Measurements from ENCODE around the gene SLFN5.
A peak's percentile ranks its signal among the peaks of the same experiment; 100 is the strongest.
"Not testable (repeated sequence)": the region's sequence is repeated elsewhere in the genome, so short reads cannot be mapped to it uniquely, and the experiment has no call there.

Gene SLFN5

GRCh38 chr17:35242805-35243560 lies at the start of gene SLFN5:
Gene SLFN5 (plus strand): TSS chr17:35243072. CDS start chr17:35258691, 15,619 bp downstream.
- H3K4me3 ChIP-seq (ENCODE audit: low read depth, low read length): peak within 1 kb of the TSS; percentile 79
- TF ChIP-seq, protein P1, sequence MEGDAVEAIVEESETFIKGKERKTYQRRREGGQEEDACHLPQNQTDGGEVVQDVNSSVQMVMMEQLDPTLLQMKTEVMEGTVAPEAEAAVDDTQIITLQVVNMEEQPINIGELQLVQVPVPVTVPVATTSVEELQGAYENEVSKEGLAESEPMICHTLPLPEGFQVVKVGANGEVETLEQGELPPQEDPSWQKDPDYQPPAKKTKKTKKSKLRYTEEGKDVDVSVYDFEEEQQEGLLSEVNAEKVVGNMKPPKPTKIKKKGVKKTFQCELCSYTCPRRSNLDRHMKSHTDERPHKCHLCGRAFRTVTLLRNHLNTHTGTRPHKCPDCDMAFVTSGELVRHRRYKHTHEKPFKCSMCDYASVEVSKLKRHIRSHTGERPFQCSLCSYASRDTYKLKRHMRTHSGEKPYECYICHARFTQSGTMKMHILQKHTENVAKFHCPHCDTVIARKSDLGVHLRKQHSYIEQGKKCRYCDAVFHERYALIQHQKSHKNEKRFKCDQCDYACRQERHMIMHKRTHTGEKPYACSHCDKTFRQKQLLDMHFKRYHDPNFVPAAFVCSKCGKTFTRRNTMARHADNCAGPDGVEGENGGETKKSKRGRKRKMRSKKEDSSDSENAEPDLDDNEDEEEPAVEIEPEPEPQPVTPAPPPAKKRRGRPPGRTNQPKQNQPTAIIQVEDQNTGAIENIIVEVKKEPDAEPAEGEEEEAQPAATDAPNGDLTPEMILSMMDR (IDR thresholded peaks at IDR 0.05; ENCODE audit: low read depth, low read length): no peak

DNA sequence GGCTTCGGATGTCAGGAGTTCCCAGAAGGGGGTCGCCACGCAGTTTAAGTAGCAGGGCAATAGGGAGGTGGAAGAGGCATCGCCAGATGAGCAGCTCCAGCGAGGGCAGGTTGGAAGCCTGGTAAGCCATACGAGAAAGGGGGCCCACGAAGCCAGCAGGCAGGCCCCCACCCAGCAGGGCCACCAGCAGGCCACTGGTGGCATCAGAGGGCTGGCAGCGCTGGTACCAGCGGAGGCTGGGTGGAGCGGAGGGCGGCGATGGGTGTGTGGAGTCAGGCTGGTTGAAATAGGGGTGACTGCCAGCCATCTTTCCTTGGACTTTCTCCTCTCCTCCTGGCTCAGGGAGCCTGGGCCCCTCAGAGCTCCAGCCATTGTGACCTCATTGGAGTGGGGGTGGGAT lies 48.9 kb upstream of the SLFN5 start, which contains the start of gene SLC35G3:
Gene SLC35G3, minus strand, starts transcription at position 393 of the 400 bp plus-strand sequence. Its CDS starts 86 bp downstream, at position 307.
- not testable (repeated sequence) for H3K4me3 ChIP-seq (ENCODE audit: low read depth, low read length)

- H3K4me3 ChIP-seq (ENCODE audit: low read depth, low read length): not testable (repeated sequence)
Measured at GRCh38 chr17:35195062-35195461, 47.8 kb upstream of the SLFN5 start.

- H3K4me3 ChIP-seq (ENCODE audit: low read depth, low read length): not testable (repeated sequence)
Measured at GRCh38 chr17:35202582-35202981, 40.3 kb upstream of the SLFN5 start.

GRCh38 chr17:35210741-35211140 lies 32.1 kb upstream of the SLFN5 start:
- H3K4me3 ChIP-seq (ENCODE audit: low read depth, low read length): no peak overlapping the region
- TF ChIP-seq, protein P1 (IDR thresholded peaks at IDR 0.05; ENCODE audit: low read depth, low read length): no peak

DNA sequence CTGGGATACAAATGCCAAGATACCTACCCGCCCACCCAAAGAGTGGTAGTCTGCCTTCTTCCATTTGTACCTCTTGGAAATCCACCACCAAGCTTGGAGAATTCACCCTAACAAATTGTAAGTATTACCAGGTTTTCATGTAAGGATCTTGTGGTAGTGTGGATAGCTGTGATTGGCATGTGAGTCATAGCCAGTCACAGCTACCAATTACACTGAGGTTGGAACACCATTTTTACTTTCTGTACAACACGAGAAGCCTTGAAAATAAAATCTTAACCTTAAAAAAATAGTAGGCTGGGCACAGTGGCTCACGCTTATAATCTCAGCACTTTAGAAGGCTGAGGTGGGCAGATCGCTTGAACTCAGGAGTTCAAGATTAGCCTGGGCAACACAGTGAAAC lies 30.2 kb upstream of the SLFN5 start:
- no peak overlapping the region for H3K4me3 ChIP-seq (ENCODE audit: low read depth, low read length)
- TF ChIP-seq, protein P1 (IDR thresholded peaks at IDR 0.05; ENCODE audit: low read depth, low read length): no peak

GRCh38 chr17:35213412-35213940 lies 29.4 kb upstream of the SLFN5 start:
- TF ChIP-seq, protein P1 (IDR thresholded peaks at IDR 0.05; ENCODE audit: low read depth, low read length): no peak
- no peak overlapping the region for H3K4me3 ChIP-seq (ENCODE audit: low read depth, low read length)

- no peak overlapping the region for H3K4me3 ChIP-seq (ENCODE audit: low read depth, low read length)
- TF ChIP-seq, protein P1 (IDR thresholded peaks at IDR 0.05; ENCODE audit: low read depth, low read length): no peak
Measured at GRCh38 chr17:35214192-35214591, 28.7 kb upstream of the SLFN5 start.

Data from WI38 (cell line).